HCT116 (cell line): ENCODE measurements around the gene FLYWCH1.

Experiments
- POLR2A ChIP-seq: IDR thresholded peaks from 2 replicates; pipeline ENCODE4 v1.7.0; 2011; ENCODE audit warnings: borderline replicate concordance; ENCODE audit not compliant: insufficient read depth, insufficient read length; ENCODE audit errors: extremely low read depth
- SRF ChIP-seq: IDR thresholded peaks from 2 replicates; pipeline ENCODE4 v1.6.1; 2012; ENCODE audit warnings: low read depth
- TF ChIP-seq, protein P1 (sequence below), 3 experiments: fragments of 200-600 bp in 1 of 3; sonication (generic) in 1 of 3; IDR thresholded peaks in 2 of 3; conservative IDR thresholded peaks in 1 of 3; 2 replicates each; pipeline ENCODE4 v1.5.1; 2012 to 2017; ENCODE audit warnings: low read depth in 2 of 3, low read length in 2 of 3, antibody characterized with exemption in 1 of 3, borderline replicate concordance in 1 of 3, control low read depth in 1 of 3, mild to moderate bottlenecking in 1 of 3, mixed read lengths in 1 of 3, mixed run types in 1 of 3, moderate library complexity in 1 of 3; ENCODE audit not compliant: insufficient read depth in 1 of 3
- TF ChIP-seq, protein P2 (sequence below): IDR thresholded peaks from 2 replicates; pipeline ENCODE4 v1.6.1; 2012
- TF ChIP-seq, protein P3 (sequence below): IDR thresholded peaks from 2 replicates; pipeline ENCODE4 v1.6.1; 2012

DNA sequence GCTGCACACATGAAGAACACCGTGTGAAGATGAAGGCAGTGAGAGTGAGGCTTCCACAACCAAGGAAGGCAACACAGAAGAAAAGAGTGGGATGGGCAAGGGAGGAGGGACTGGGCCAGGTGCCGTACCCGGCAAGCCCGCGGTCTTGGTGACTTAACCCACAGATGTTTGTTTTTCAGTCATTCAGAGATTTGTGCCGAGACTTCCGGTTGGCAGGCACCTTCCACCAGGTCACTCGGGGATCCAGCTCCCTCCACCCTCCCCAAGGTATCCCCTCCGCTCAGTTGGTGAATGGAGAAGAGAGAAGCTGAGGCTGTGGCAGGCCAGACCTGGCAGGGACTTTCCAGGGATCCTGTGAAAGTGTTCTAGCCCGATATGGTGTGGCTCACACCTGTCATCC lies 47.5 kb downstream of the FLYWCH1 start:
- TF ChIP-seq, protein P1, sequence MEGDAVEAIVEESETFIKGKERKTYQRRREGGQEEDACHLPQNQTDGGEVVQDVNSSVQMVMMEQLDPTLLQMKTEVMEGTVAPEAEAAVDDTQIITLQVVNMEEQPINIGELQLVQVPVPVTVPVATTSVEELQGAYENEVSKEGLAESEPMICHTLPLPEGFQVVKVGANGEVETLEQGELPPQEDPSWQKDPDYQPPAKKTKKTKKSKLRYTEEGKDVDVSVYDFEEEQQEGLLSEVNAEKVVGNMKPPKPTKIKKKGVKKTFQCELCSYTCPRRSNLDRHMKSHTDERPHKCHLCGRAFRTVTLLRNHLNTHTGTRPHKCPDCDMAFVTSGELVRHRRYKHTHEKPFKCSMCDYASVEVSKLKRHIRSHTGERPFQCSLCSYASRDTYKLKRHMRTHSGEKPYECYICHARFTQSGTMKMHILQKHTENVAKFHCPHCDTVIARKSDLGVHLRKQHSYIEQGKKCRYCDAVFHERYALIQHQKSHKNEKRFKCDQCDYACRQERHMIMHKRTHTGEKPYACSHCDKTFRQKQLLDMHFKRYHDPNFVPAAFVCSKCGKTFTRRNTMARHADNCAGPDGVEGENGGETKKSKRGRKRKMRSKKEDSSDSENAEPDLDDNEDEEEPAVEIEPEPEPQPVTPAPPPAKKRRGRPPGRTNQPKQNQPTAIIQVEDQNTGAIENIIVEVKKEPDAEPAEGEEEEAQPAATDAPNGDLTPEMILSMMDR (IDR thresholded peaks at IDR 0.05 in 2 of 3, conservative IDR thresholded peaks at IDR 0.05 in 1 of 3; ENCODE audit: borderline replicate concordance in 1 of 3, insufficient read depth in 1 of 3, low read depth in 2 of 3, low read length in 2 of 3), result no peak
- TF ChIP-seq, protein P2, sequence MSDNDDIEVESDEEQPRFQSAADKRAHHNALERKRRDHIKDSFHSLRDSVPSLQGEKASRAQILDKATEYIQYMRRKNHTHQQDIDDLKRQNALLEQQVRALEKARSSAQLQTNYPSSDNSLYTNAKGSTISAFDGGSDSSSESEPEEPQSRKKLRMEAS, result no peak
- no peak for TF ChIP-seq POLR2A
- TF ChIP-seq, protein P3, sequence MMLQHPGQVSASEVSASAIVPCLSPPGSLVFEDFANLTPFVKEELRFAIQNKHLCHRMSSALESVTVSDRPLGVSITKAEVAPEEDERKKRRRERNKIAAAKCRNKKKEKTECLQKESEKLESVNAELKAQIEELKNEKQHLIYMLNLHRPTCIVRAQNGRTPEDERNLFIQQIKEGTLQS, result no peak
- no peak for TF ChIP-seq SRF
